Measurements from ENCODE around the gene STING1.

DNA sequence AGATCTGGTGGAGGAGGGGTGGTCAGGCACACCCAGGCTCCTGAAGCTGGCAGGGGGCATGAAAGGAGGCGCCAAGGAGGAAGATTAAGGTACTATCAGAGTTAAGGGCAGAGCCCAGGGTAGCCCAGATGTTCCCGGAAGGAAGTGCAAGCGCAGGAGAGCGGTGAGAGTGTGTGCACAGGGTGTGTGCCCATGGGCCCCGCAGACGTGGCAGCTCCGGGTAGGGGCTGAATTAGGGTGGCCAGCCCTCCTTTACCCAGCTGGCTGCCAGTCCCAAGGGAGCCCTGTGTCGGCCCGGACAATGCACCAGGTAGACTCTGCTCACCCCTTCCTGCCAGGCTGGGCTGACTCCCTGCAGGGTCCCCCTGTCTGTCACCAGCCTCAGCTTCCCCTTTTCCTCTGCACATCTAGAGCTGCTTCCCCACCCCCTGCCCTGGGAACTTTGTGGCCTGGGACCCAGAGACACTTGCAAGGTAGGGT, 11.7 kb downstream of the STING1 start, which contains the start of gene SMIM33:
- no peak for TF ChIP-seq POLR2A (IDR thresholded peaks at IDR 0.05; ENCODE audit: low read length)
- no peak for TF ChIP-seq GATA1 (IDR thresholded peaks at IDR 0.05; ENCODE audit: low read depth, low read length)

Data from erythroblast (primary cell).